ENCODE data around the gene PRDM1. TPM values are rescaled to one million over a fixed set of nuclear protein-coding genes. Genes with fewer than 3 reads are reported as not detected.

PRDM1 gene
- total RNA-seq, 1 donor from 2014 or later, result 16.4 TPM

GRCh38 chr6:106105493-106105892 is 19.4 kb downstream of the PRDM1 start:
- ATAC-seq (ENCODE audit: low read depth) (no peak), DNase-seq (no peak)
- no peaks in the 10 kb centered on the region for H3K9me3 Mint-ChIP-seq
- no peak overlapping the region for H3K27ac Mint-ChIP-seq
- intact Hi-C loops (cut with micrococcal nuclease), result no loop called here
- ChIA-PET CTCF (interaction anchor here (0.7 to 1.8 kb wide), 2 partner anchors 13 to 118 kb away, joined by 3 to 5 read pairs; no protein-coding TSS in a partner anchor), POLR2A (interaction anchor here (0.6 kb wide), 1 partner anchor 57 kb away, joined by 8 read pairs; no protein-coding TSS in a partner anchor)
- peaks cover 34% of the 10 kb centered on the region for H3K4me1 Mint-ChIP-seq
- no peak for TF ChIP-seq CTCF (IDR thresholded peaks at IDR 0.05)
- H3K27me3 Mint-ChIP-seq, result no peaks in the 10 kb centered on the region
- no peak overlapping the region for H3K4me3 Mint-ChIP-seq
- H3K36me3 Mint-ChIP-seq (ENCODE audit: low read depth), result peaks cover 47% of the 10 kb centered on the region

- Mint-ChIP-seq H3K27ac (no peak overlapping the region), H3K36me3 (ENCODE audit: low read depth) (peaks cover 41% of the 10 kb centered on the region), H3K9me3 (no peaks in the 10 kb centered on the region), H3K4me3 (no peak overlapping the region), H3K4me1 (peaks cover 25% of the 10 kb centered on the region), H3K27me3 (no peaks in the 10 kb centered on the region)
- intact Hi-C loops (cut with micrococcal nuclease), result no loop called here
- ChIA-PET CTCF (interaction anchor here (0.7 to 1.8 kb wide), 2 partner anchors 12 to 117 kb away, joined by 3 to 5 read pairs; no protein-coding TSS in a partner anchor), POLR2A (interaction anchor here (0.6 kb wide), 1 partner anchor 56 kb away, joined by 8 read pairs; no protein-coding TSS in a partner anchor)
- no peak for DNase-seq
- no peak for ATAC-seq (ENCODE audit: low read depth)
- TF ChIP-seq CTCF (IDR thresholded peaks at IDR 0.05), result no peak
Observed at GRCh38 chr6:106106276-106107042, 20.3 kb downstream of the PRDM1 start.

- H3K27me3 Mint-ChIP-seq, result no peaks in the 10 kb centered on the region
- H3K36me3 Mint-ChIP-seq (ENCODE audit: low read depth), result peaks cover 41% of the 10 kb centered on the region
- intact Hi-C loops (cut with micrococcal nuclease), result no loop called here
- H3K27ac Mint-ChIP-seq, result no peak overlapping the region
- TF ChIP-seq CTCF (IDR thresholded peaks at IDR 0.05), result no peak
- peaks cover 20% of the 10 kb centered on the region for H3K4me1 Mint-ChIP-seq
- H3K4me3 Mint-ChIP-seq, result no peak overlapping the region
- no peak for DNase-seq
- H3K9me3 Mint-ChIP-seq, result no peaks in the 10 kb centered on the region
- CTCF ChIA-PET, result no interaction called here
- POLR2A ChIA-PET, result no interaction called here
- no peak for ATAC-seq (ENCODE audit: low read depth)
Observed at GRCh38 chr6:106107043-106107613, 21.0 kb downstream of the PRDM1 start.

- DNase-seq (no peak), ATAC-seq (ENCODE audit: low read depth) (no peak)
- Mint-ChIP-seq H3K36me3 (ENCODE audit: low read depth) (peaks cover 41% of the 10 kb centered on the region), H3K27ac (no peak overlapping the region), H3K27me3 (no peaks in the 10 kb centered on the region), H3K4me1 (peaks cover 16% of the 10 kb centered on the region), H3K9me3 (no peaks in the 10 kb centered on the region), H3K4me3 (no peak overlapping the region)
- no peak for TF ChIP-seq CTCF (IDR thresholded peaks at IDR 0.05)
- ChIA-PET POLR2A (no interaction called here), CTCF (no interaction called here)
- intact Hi-C loops (cut with micrococcal nuclease), result no loop called here
Observed at GRCh38 chr6:106108129-106108528, 22.0 kb downstream of the PRDM1 start.

- Mint-ChIP-seq H3K4me3 (no peak overlapping the region), H3K9me3 (no peaks in the 10 kb centered on the region), H3K36me3 (ENCODE audit: low read depth) (peaks cover 38% of the 10 kb centered on the region), H3K27me3 (no peaks in the 10 kb centered on the region), H3K4me1 (peaks cover 8% of the 10 kb centered on the region), H3K27ac (no peak overlapping the region)
- ChIA-PET POLR2A (no interaction called here), CTCF (no interaction called here)
- intact Hi-C loops (cut with micrococcal nuclease), result no loop called here
- DNase-seq (no peak), ATAC-seq (ENCODE audit: low read depth) (no peak)
- no peak for TF ChIP-seq CTCF (IDR thresholded peaks at IDR 0.05)
Observed at GRCh38 chr6:106109029-106109428, 22.9 kb downstream of the PRDM1 start.

Measured in activated B cell treated with CpG ODN at 0.5 μM for 24 hours (primary cell).